Activated T-cell treated with anti-CD3 and anti-CD28 coated beads, Interleukin-2, amount 50 U/mL, for 4 hours (primary cell): ENCODE data around the gene EML5. TPM values are rescaled to one million over a fixed set of nuclear protein-coding genes. Genes with fewer than 3 reads are reported as not detected.

Experiments
- ATAC-seq, 2 donors: fragments of 200-7000 bp; cut with Tn5 transposase; one replicate each; pipeline ENCODE4 v1.10.0; 2021
- DNase-seq: peaks from one replicate; pipeline ENCODE4 v3.0.0-alpha.2; 2020
- H3K27me3 Mint-ChIP-seq: one replicate; pipeline ENCODE4 v1.8.0; 2021; ENCODE audit warnings: low read depth, mixed read lengths
- H3K36me3 Mint-ChIP-seq: one replicate; pipeline ENCODE4 v1.8.0; 2022; ENCODE audit warnings: mixed read lengths; ENCODE audit not compliant: insufficient read depth
- H3K4me1 Mint-ChIP-seq: one replicate; pipeline ENCODE4 v1.8.0; 2021; ENCODE audit warnings: low read depth, mixed read lengths
- H3K4me3 Mint-ChIP-seq: one replicate; pipeline ENCODE4 v1.8.0; 2021; ENCODE audit warnings: mild to moderate bottlenecking, moderate library complexity, mixed read lengths
- H3K9me3 Mint-ChIP-seq: one replicate; pipeline ENCODE4 v1.8.0; 2021; ENCODE audit warnings: mixed read lengths
- total RNA-seq, 3 donors: library from RNA; stranded (reverse); gene quantifications; one replicate each; pipeline ENCODE4 v1.2.1, GENCODE V29; 2021

The EML5 gene
- total RNA-seq, 3 donors from 2014 or later: 3.6 to 4.1 (median 4.0) TPM

GRCh38 chr14:88568196-88568595 lies 224.6 kb downstream of the EML5 start:
- ATAC-seq (no peak), DNase-seq (no peak)

GRCh38 chr14:88565427-88565826 lies 227.3 kb downstream of the EML5 start:
- no peak for ATAC-seq
- H3K36me3 Mint-ChIP-seq: peaks cover 20% of the 10 kb centered on the region
- DNase-seq: no peak
- H3K27me3 Mint-ChIP-seq: peaks cover 1% of the 10 kb centered on the region
- H3K4me3 Mint-ChIP-seq: no peak overlapping the region
- no peaks in the 10 kb centered on the region for H3K9me3 Mint-ChIP-seq
- H3K4me1 Mint-ChIP-seq: peaks cover 21% of the 10 kb centered on the region

More at GRCh38 chr14:88568196-88568595, 224.6 kb downstream of the EML5 start:
- Mint-ChIP-seq H3K9me3 (no peaks in the 10 kb centered on the region), H3K4me3 (no peak overlapping the region), H3K27me3 (no peaks in the 10 kb centered on the region), H3K4me1 (peaks cover 12% of the 10 kb centered on the region), H3K36me3 (peaks cover 34% of the 10 kb centered on the region)

- Mint-ChIP-seq H3K27me3 (peaks cover 5% of the 10 kb centered on the region), H3K9me3 (no peaks in the 10 kb centered on the region), H3K4me1 (peaks cover 25% of the 10 kb centered on the region), H3K4me3 (peak overlapping the region; percentile 91), H3K36me3 (peaks cover 7% of the 10 kb centered on the region)
- DNase-seq (no peak), ATAC-seq (no peak)
Measured at GRCh38 chr14:88563845-88564244, 228.9 kb downstream of the EML5 start.

GRCh38 chr14:88562831-88563686 lies 229.7 kb downstream of the EML5 start, which contains the start of gene ZC3H14:
TSS of gene ZC3H14 (plus strand) at chr14:88563037. CDS start at chr14:88563134, 97 bp downstream.
- DNase-seq: peak; percentile 83
- peaks cover 4% of the 10 kb centered on the region for H3K36me3 Mint-ChIP-seq
- H3K4me3 Mint-ChIP-seq: peak within 1 kb of the TSS; percentile 91
- no peaks in the 10 kb centered on the region for H3K9me3 Mint-ChIP-seq
- H3K27me3 Mint-ChIP-seq: peaks cover 7% of the 10 kb centered on the region
- peak; percentile 96 for ATAC-seq
- peaks cover 27% of the 10 kb centered on the region for H3K4me1 Mint-ChIP-seq

- no peak for DNase-seq
- Mint-ChIP-seq H3K36me3 (no peaks in the 10 kb centered on the region), H3K4me1 (peaks cover 31% of the 10 kb centered on the region), H3K27me3 (peaks cover 7% of the 10 kb centered on the region), H3K4me3 (peak overlapping the region; percentile 91), H3K9me3 (no peaks in the 10 kb centered on the region)
- ATAC-seq: no peak
Measured at GRCh38 chr14:88562532-88562830, 230.3 kb downstream of the EML5 start.

Other genes with a start within 250 kb of the EML5 start
- gene PTPN21, start 237.9 kb downstream of the EML5 start, total RNA-seq: under 1 TPM; 0.33 to 0.45 (median 0.33) TPM
- gene ZC3H14, start 229.9 kb downstream of the EML5 start, total RNA-seq: 10 to 100 TPM; 44.1 to 51.2 (median 46.7) TPM
- gene TTC8, start 31.7 kb upstream of the EML5 start, total RNA-seq: 1 to 10 TPM; 3.8 to 5.2 (median 4.0) TPM